IPS DF 6.9 (cell line): ENCODE measurements around the gene SMPD1.

ENCODE experiments used
- DNase-seq: peaks from one replicate; pipeline ENCODE4 v3.0.0-alpha.2; 2013; ENCODE audit warnings: low read depth, low spot score
- H3K27ac ChIP-seq: one replicate; pipeline ENCODE4 v1.5.1; 2013; ENCODE audit warnings: low read length, control low read depth
- H3K27me3 ChIP-seq: 2 replicates; pipeline ENCODE4 v1.6.1; 2013; ENCODE audit warnings: mild to moderate bottlenecking, low read length; ENCODE audit not compliant: control insufficient read depth, insufficient read depth
- H3K36me3 ChIP-seq: 2 replicates; pipeline ENCODE4 v1.6.1; 2013; ENCODE audit warnings: low read length; ENCODE audit not compliant: control insufficient read depth, insufficient read depth
- H3K4me1 ChIP-seq: 2 replicates; pipeline ENCODE4 v1.6.1; 2013; ENCODE audit warnings: low read length; ENCODE audit not compliant: control insufficient read depth, insufficient read depth
- H3K4me3 ChIP-seq: 2 replicates; pipeline ENCODE4 v1.5.1; 2013; ENCODE audit warnings: mild to moderate bottlenecking, low read length
- H3K9me3 ChIP-seq: 2 replicates; pipeline ENCODE4 v1.6.1; 2013; ENCODE audit warnings: low read length, inconsistent platforms; ENCODE audit not compliant: control insufficient read depth, insufficient read depth
- WGBS: extraction: QIAGEN DNeasy Blood & Tissue Kit; methylation state at CpG from one replicate; pipeline ENCODE4 v1.1.7; 2013; ENCODE audit warnings: mixed read lengths, missing lambda C conversion rate; ENCODE audit not compliant: insufficient read length, insufficient coverage; 5-methylcytosine and 5-hydroxymethylcytosine counted together

The SMPD1 gene

DNA sequence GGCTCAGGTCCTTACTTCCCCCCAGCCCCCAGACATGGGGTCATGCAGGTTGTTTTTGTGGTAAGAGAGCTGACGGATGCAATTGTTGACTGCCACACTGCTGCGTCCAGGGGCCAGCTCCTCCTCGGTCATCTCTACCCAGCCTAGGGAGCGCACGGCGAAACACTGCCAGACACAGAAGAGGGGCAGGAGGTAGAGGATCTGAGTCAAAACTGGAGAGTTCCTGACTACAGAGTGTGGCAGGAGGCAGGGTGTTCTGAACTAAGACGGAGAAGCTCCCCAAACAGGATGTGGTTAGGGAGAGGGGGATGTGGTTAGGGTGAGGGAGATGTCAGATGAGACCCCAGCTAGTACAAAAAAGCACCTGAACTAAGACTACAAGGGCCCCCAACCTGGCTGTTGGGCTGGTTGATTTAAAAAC, 12.3 kb downstream of the SMPD1 start:
- H3K27ac ChIP-seq, result no peak overlapping the region
- no peak for DNase-seq
- no peak overlapping the region for H3K4me3 ChIP-seq
- H3K36me3 ChIP-seq, result no peaks in the 10 kb centered on the region
- peaks cover 3% of the 10 kb centered on the region for H3K4me1 ChIP-seq
- WGBS, result no CpG with 5 or more reads among the region's 7 CpGs
- no peaks in the 10 kb centered on the region for H3K9me3 ChIP-seq
- H3K27me3 ChIP-seq, result no peaks in the 10 kb centered on the region

GRCh38 chr11:6403539-6403938, 13.3 kb downstream of the SMPD1 start:
- H3K4me1 ChIP-seq, result peaks cover 3% of the 10 kb centered on the region
- H3K27me3 ChIP-seq, result no peaks in the 10 kb centered on the region
- no CpG with 5 or more reads among the region's 8 CpGs for WGBS
- H3K4me3 ChIP-seq, result no peak overlapping the region
- H3K9me3 ChIP-seq, result no peaks in the 10 kb centered on the region
- no peak overlapping the region for H3K27ac ChIP-seq
- no peaks in the 10 kb centered on the region for H3K36me3 ChIP-seq
- no peak for DNase-seq

DNA sequence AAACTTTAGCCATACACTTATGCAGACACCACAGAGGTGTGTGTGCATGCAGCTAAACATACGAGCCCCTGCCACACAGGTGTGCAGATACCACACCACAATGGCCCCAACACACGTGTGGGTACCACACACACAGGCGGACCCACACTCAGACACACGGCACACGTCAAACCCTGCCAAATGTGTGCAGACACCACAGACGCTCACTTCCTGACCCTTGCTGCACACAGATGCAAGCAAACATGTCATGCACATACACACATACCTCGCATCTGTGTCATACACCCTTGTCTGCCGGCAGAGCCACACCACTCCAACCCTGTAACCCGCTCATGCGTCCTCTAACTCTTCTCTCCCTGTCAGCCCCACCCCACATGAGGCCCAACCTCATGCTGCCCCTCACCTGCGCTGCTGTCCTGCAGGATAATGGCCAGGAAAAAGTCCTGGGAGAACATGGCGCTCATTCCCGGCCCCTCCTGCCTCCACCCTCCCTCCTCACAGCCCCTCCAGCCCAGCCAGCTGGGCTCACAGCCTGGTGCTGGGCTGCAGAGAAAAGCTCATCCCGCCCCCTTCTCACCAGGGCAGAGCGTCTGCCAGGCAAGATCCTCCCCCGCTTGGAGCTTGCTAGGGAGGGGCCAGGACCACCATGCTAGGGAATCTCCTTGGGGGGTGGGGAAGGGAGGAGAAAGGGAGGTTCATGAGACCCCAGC, 14.2 kb downstream of the SMPD1 start:
- H3K27ac ChIP-seq, result no peak overlapping the region
- DNase-seq, result no peak
- peaks cover 3% of the 10 kb centered on the region for H3K4me1 ChIP-seq
- no peaks in the 10 kb centered on the region for H3K27me3 ChIP-seq
- WGBS, result no CpG with 5 or more reads among the region's 16 CpGs
- no peak overlapping the region for H3K4me3 ChIP-seq
- no peaks in the 10 kb centered on the region for H3K9me3 ChIP-seq
- H3K36me3 ChIP-seq, result no peaks in the 10 kb centered on the region

DNA sequence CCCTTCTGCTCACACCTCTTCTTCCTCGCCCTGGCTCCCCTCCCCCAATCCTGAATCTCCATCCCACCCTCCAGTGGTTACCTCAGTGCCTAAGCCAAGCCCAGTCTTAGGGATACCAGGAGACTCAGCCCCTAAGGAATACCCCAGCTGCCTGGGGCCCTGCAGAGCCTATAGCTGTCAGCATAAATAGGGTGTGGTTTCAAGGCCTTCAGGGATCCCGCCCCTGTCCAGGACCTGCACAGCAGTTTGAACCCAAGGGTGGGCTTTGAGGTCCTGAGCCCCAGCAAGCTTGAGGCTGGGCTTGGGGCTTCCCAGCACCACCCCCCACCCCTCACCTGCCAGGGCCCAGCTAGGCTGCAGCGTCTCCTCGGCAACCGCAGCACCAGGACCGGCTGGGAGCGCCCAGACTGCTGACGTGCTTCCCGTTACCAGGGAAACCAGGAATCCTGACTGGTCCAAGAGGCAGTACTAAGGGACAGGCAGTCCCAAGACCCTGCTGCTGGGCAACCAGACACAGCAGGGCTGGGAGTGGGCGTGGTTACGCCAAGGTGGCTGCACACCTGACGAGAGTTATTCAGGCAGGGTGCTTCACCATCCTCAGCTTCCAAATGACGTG, 14.9 kb downstream of the SMPD1 start:
- Histone ChIP-seq H3K27ac (no peak overlapping the region), H3K4me3 (no peak overlapping the region), H3K9me3 (no peaks in the 10 kb centered on the region), H3K4me1 (peaks cover 3% of the 10 kb centered on the region), H3K27me3 (no peaks in the 10 kb centered on the region), H3K36me3 (no peaks in the 10 kb centered on the region)
- WGBS, result no CpG with 5 or more reads among the region's 13 CpGs
- DNase-seq, result no peak

GRCh38 chr11:6405846-6406245, 15.6 kb downstream of the SMPD1 start:
- Histone ChIP-seq H3K4me3 (no peak overlapping the region), H3K27ac (no peak overlapping the region), H3K9me3 (no peaks in the 10 kb centered on the region), H3K4me1 (peaks cover 3% of the 10 kb centered on the region), H3K36me3 (no peaks in the 10 kb centered on the region), H3K27me3 (no peaks in the 10 kb centered on the region)
- no peak for DNase-seq
- 100% methylated on average over 1 of the region's 6 CpGs for WGBS

- no peak overlapping the region for H3K27ac ChIP-seq
- no peaks in the 10 kb centered on the region for H3K36me3 ChIP-seq
- no peaks in the 10 kb centered on the region for H3K27me3 ChIP-seq
- peaks cover 3% of the 10 kb centered on the region for H3K4me1 ChIP-seq
- WGBS, result no CpG with 5 or more reads among the region's 2 CpGs
- no peak for DNase-seq
- H3K9me3 ChIP-seq, result no peaks in the 10 kb centered on the region
- no peak overlapping the region for H3K4me3 ChIP-seq
These were observed 16.1 kb downstream of the SMPD1 start for GRCh38 chr11:6406370-6406769.

- no CpG with 5 or more reads among the region's 23 CpGs for WGBS
- no peak for DNase-seq
- Histone ChIP-seq H3K4me1 (no peaks in the 10 kb centered on the region), H3K27me3 (no peaks in the 10 kb centered on the region), H3K36me3 (no peaks in the 10 kb centered on the region), H3K27ac (no peak overlapping the region), H3K9me3 (no peaks in the 10 kb centered on the region), H3K4me3 (no peak overlapping the region)
These were observed 20.6 kb downstream of the SMPD1 start for GRCh38 chr11:6410695-6411430.

DNA sequence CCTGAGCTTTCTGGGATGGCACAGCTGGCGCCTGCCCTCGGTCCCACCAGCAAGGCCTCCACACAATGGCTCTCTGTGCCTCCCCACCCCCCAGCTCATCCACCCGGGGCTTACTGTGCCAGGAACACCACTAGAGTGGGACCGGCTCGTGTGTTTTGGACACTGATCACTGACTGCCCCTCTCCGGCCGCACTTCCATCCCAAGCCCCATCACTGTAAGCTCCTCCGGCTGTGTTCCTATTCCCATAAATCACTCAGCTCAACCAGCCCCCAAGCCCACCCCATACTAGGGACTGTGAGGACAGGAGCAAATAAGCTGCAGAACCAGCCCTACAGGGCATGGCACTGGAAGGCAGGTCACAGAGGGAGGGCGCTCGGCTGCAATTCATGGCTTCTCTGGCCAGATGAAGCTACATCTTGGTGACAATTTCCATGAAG, 21.3 kb downstream of the SMPD1 start:
- Histone ChIP-seq H3K9me3 (no peaks in the 10 kb centered on the region), H3K4me3 (no peak overlapping the region), H3K4me1 (no peaks in the 10 kb centered on the region), H3K27me3 (no peaks in the 10 kb centered on the region), H3K36me3 (no peaks in the 10 kb centered on the region), H3K27ac (no peak overlapping the region)
- no peak for DNase-seq
- no CpG with 5 or more reads among the region's 10 CpGs for WGBS

DNA sequence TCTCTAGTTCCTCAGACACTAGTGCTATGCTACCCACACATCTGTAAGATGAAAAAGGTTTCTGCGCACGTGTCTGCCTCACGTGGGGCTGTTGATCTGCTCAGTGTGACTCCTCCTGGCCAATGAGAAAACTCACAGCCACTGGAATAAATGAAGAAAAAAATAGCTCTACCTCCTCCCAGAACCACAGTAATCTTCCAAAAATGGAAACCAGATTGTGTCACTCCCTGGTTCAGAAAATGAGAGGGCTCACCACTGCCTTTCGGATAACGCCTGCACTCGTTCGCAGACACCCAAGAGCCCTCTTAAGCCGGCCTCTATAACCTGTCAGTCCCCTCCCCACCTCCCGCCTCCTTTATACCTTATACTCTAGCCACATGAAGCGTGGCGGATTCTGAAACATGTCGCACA, 23.5 kb downstream of the SMPD1 start:
- H3K4me3 ChIP-seq, result no peak overlapping the region
- no peak for DNase-seq
- H3K27me3 ChIP-seq, result no peaks in the 10 kb centered on the region; the same call in 1 of the 2 replicates
- H3K36me3 ChIP-seq, result no peaks in the 10 kb centered on the region
- no peaks in the 10 kb centered on the region for H3K9me3 ChIP-seq
- no peaks in the 10 kb centered on the region for H3K4me1 ChIP-seq
- H3K27ac ChIP-seq, result no peak overlapping the region
- no CpG with 5 or more reads among the region's 12 CpGs for WGBS

GRCh38 chr11:6414874-6415328, 24.6 kb downstream of the SMPD1 start:
- WGBS, result no CpG with 5 or more reads among the region's 3 CpGs
- no peak for DNase-seq
- no peak overlapping the region for H3K27ac ChIP-seq
- no peak overlapping the region for H3K4me3 ChIP-seq
- no peaks in the 10 kb centered on the region for H3K4me1 ChIP-seq
- no peaks in the 10 kb centered on the region for H3K9me3 ChIP-seq
- no peaks in the 10 kb centered on the region for H3K36me3 ChIP-seq
- H3K27me3 ChIP-seq, result peaks cover 5% of the 10 kb centered on the region; the same call in 1 of the 2 replicates
